ENCODE data around the gene HEPHL1.

- TF ChIP-seq CTCF (IDR thresholded peaks at IDR 0.05; ENCODE audit: low read length) (no peak), EZH2 (optimal IDR thresholded peaks at IDR 0.05; ENCODE audit: low read depth, low read length) (no peak)
Measured at GRCh38 chr11:94024547-94024946, 3.4 kb downstream of the HEPHL1 start.
